Stimulated activated CD4-positive, alpha-beta T cell treated with anti-CD3 and anti-CD28 coated beads, Interleukin-4, amount 100 ng/mL, for 1 hour (primary cell): ENCODE measurements around the gene UGT2B15.
"Not testable (repeated sequence)": the region's sequence is repeated elsewhere in the genome, so short reads cannot be mapped to it uniquely, and the experiment has no call there.

ENCODE experiments used
- DNase-seq: peaks from one replicate; pipeline ENCODE4 v3.0.0-alpha.2; 2020

The UGT2B15 gene

GRCh38 chr4:68670479-68670939, at the start of gene UGT2B15:
TSS of gene UGT2B15 (minus strand) at chr4:68670652. CDS start at chr4:68670618, 34 bp downstream.
- not testable (repeated sequence) for DNase-seq

GRCh38 chr4:68719075-68719473, 48.6 kb upstream of the UGT2B15 start:
- no peak for DNase-seq

DNA sequence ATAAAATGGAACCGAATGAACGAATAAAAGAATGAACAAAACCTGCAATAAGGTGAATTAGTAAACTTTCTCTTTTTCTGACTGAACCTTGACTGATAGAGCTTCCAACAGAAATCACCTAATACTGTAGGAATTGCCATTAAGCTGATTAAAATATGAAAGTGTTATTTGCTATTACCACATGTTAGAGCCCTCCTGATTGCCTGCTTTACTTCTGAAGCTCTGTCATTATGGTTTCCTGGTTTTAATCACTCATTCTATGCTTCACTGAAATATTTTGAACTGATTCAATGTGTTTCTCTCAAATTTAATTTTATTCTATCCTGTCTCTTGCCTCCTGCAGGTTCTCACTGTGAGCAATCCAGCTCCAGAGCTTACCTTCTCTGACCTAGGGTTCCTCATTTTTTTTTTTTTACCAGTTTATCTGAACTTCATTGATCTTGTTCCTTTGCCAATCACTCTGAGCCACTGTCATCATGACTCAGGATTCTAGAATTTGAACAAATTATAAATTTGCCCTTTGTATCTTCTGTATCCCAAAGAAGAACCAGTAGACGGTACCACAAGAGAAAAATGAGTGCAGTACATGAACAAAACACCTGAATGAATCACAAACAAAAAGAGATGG, 48.1 kb upstream of the UGT2B15 start:
- DNase-seq, result no peak

- no peak for DNase-seq
Observed at GRCh38 chr4:68717999-68718398, 47.5 kb upstream of the UGT2B15 start.

GRCh38 chr4:68714400-68714799, 43.9 kb upstream of the UGT2B15 start:
- no peak for DNase-seq

DNA sequence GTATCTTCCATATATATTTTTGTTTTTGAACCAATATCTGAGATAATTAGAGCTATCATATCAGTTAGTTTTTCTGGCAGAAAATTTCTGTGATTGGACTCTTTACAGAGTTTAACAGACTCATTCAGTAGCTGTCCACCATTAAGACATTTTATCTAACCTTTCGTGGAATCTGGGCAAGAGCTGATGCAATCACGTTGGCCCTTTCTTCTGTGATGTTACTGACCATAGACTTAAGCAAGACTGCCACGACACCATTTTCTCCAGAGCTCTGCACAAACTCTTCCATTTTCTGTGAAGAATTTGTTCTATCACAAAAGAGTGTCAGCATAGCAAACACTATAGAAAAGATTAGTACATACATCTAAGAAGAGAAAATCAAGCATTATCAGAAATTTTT, 41.8 kb upstream of the UGT2B15 start:
- no peak for DNase-seq

DNA sequence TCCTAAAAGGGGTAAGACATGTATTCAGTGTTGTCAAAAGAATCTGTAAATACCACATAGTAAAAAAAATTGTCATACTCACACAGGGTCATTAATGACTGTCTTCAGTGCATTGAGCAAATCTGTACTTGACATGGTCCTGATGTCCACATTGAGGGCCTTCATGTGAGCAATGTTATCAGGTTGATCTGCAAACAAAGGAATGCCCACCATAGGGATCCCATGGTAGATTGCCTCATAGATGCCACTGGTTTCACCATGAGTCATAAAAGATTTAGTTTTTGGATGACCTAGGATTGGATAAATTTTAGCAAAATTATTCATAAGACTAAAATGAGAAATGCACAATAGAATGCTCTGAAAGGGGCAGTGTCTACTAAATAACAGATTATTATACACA, 38.1 kb upstream of the UGT2B15 start:
- DNase-seq, result no peak

DNA sequence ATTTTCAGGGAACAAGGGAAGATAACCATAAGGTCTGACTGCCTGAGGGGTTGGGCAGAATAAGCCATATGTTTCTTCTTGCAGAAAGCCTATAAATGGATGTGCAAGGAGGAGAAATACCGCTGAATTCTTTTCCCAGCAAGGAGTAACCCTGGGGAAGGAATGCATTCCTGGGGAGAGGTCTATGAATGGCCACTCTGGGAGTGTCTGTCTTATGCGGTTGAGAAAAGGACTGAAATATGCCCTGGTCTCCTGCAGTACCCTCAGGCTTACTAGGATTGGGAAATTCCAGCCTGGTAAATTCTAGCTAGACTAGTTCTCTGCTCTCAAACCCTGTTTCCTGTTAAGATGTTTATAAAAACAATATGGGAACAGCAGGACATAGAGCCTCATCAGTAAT, 32.7 kb upstream of the UGT2B15 start:
- not testable (repeated sequence) for DNase-seq

DNA sequence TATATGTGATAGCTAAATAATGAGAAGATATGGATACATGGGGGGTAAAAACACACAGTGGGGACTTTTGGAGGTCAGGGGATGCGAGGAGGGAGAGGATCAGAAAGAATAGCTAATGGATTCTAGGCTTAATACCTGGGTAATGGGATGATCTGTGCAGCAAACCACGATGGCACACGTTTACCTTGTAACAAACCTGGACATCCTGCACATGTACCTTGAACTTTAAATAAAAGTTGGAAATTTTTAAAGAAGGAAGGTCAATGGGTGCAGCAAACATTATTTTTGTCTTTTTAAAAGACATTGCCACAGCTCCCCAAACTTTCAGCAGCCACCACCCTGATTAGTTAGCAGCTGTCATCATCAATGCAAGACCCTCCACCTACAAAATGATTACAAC, 29.7 kb upstream of the UGT2B15 start:
- DNase-seq, result no peak

DNA sequence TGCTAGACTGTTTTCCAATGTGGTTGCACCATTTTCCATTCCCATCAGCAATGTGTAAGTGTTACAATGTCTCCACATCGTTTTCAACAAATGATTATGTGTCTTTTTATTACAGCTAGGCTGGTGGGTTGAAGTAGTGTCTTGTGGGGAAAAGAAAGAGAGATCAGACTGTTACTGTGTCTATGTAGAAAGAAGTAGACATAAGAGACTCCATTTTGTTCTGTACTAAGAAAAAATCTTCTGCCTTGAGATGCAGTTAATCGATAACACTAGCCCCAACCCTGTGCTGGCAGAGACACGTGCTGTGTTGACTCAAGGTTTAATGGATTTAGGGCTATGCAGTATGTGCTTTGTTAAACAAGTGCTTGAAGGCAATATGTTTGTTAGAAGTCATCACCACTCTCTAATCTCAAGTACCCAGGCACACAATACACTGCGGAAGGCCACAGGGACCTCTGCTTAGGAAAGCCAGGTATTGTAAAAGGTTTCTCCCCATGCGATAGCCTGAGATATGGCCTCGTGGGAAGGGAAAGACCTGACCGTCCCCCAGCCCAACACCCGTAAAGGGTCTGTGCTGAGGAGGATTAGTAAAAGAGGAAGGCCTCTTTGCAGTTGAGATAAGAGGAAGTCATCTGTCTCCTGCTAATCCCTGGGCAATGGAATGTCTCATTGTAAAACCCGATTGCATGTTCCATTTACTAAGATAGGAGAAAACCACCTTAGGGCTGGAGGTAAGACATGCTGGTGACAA, 23.0 kb upstream of the UGT2B15 start:
- DNase-seq, result no peak

GRCh38 chr4:68691186-68691585, 20.7 kb upstream of the UGT2B15 start:
- DNase-seq, result no peak

DNA sequence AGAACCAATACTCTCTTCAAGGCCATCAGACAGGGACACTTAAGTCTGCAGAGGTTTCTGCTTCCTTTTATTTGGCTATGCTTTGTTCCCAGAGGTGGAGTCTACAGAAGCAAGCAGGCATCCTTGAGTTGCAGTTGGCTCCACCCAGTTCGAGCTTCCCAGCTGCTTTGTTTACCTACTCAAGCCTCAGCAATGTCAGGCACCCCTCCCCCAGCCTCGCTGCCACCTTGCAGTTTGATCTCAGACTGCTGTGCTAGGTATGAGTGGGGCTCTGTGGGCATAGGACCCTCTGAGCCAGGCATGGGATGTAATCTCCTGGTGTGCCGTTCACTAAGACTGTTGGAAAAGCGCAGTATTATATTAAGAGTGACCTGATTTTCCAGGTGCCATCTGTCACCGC, 12.6 kb upstream of the UGT2B15 start:
- no peak for DNase-seq

DNA sequence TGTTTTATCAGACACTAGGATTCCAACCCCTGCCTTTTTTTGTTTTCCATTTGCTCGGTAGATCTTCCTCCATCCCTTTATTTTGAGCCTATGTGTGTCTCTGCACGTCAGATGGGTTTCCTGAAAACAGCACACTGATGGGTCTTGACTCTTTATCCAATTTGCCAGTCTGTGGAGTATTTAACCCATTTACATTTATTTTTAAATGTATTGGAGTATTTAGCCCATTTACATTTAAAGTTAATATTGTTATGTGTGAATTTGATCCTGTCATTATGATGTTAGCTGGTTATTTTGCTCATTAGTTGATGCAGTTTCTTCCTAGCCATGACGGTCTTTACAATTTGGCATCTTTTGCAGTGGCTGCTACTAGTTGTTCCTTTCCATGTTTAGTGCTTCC, 10.8 kb upstream of the UGT2B15 start:
- not testable (repeated sequence) for DNase-seq

GRCh38 chr4:68673143-68673542, 2.7 kb upstream of the UGT2B15 start:
- DNase-seq, result no peak

DNA sequence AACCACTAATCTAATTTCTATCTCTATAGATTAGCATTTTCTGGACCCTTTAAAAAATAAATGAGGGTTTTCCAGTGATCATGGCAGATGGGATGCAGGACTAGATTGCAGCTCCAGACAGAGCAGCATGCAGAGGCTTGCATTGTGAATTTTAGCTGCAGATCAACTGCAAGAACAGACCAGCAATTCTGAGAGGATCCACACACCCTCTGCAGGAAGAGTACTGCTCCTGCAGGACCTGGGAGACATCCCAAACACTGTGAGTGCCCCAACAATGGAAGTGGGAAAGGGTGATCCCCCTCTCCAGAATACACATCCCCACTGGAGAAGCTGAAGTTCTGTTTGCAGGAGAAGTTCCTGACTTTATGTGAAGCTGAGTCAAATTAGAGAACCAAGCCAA, 765 bp upstream of the UGT2B15 start:
- DNase-seq, result not testable (repeated sequence)

DNA sequence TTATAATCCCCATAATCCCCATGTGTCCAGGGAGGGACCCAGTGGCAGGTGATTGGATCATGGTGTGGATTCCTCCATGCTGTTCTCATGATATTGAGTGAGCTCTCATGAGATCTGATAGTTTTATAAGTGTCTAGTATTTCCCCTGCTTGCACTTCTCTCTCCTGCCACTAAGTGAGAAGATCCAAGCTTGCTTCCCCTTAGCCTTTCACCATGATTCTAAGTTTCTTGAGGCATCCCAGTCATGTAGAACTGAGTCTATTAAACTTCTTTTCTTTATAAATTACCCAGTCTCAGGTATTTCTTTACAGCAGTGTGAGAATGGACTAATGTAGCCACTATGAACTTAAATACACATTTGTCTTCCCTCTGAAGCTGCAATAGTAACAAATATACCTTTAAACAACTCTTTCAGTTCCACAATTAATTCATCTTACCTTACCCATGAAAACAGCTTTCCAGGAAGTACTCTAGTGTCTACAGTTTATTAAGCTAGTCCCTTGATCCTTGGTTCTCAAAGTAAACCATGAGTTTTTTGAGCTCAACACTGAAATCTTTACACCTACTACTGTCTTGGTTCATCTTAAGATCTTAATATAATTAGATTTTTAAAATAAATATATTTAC, 1.8 kb downstream of the UGT2B15 start:
- not testable (repeated sequence) for DNase-seq

- not testable (repeated sequence) for DNase-seq
Observed at GRCh38 chr4:68667551-68667950, 2.9 kb downstream of the UGT2B15 start.

GRCh38 chr4:68664721-68665120, 5.7 kb downstream of the UGT2B15 start:
- DNase-seq, result not testable (repeated sequence)

- not testable (repeated sequence) for DNase-seq
Observed at GRCh38 chr4:68662836-68663574, 7.4 kb downstream of the UGT2B15 start.

- no peak for DNase-seq
Observed at GRCh38 chr4:68658672-68659071, 11.8 kb downstream of the UGT2B15 start.

DNA sequence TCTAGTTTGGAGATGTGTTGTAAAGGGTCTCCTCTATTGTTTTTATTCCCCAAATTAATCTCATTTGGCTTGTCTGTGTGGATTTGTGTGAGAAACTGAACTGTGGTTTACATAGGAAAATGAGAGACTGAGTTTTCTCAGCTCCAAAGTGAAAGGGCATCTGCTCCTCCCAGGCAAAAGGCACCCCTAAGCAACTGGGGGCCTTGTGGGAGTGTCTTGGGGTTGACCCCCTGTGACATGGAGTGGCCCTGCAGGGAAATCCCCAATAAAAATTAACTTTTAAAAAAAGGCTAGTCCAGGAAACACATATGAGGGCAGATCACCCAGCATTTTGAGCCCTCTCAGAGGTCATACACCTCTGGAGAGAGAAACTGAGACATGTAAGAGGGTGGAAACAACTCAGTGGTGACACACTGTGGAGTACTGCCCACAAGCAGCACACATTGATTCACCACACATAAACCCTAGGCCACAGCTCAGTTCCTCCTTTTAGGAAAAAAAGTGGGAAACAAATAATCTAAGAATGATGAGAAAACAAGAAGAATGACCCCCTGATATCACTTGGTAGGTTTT, 13.3 kb downstream of the UGT2B15 start:
- not testable (repeated sequence) for DNase-seq

- DNase-seq, result not testable (repeated sequence)
Observed at GRCh38 chr4:68656445-68656973, 13.9 kb downstream of the UGT2B15 start.
